ENCODE data around the gene SLX4.
A peak's percentile ranks its signal among the peaks of the same experiment; 100 is the strongest.

DNA sequence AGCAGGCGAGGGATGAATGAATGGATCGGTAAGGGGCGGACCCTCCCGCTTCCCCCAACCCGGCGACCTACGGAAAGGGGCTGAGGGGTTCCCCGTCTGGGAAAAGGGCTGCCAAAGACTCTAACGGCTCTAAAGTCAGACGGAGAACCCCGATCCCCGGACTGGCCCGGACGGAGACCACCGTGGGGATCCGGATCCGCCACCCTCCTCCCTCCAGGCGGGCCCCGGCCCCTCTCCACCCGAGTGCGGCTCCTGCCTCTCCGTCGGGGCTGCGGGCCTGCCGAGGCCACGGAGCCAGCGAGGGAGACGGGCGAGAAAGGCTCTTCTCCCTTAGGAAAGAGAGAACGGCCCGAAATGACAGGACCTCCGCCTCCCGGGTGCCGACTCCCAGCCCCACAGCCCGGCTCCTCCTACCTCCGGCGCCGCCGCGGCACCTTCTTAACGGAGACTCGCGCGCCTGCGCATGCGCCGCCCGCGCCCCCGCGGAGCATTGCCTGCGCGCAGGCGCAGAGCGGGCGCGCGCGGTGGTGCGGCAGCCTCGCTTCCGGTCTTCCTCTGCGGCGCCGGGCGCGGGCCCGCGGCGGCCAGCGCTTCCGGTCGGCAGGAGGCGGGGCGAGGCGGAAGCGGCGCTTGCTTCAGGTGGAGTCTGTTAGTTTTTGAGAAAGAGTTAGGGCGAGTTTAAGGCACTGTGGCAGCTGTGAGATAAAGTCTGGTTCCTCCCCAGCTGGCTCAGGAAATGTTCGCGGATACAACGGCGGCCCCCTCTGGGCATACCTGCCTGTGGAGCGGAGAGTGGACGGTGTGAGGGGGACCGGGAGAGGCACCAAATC, at the start of gene SLX4:
- no peak for TF ChIP-seq EZH2 (IDR thresholded peaks at IDR 0.05; ENCODE audit: borderline replicate concordance, low read depth, low read length, severe bottlenecking)
- TF ChIP-seq POLR2A (IDR thresholded peaks at IDR 0.05; ENCODE audit: low read depth, low read length) = peak; percentile 79
- TF ChIP-seq, protein P1, sequence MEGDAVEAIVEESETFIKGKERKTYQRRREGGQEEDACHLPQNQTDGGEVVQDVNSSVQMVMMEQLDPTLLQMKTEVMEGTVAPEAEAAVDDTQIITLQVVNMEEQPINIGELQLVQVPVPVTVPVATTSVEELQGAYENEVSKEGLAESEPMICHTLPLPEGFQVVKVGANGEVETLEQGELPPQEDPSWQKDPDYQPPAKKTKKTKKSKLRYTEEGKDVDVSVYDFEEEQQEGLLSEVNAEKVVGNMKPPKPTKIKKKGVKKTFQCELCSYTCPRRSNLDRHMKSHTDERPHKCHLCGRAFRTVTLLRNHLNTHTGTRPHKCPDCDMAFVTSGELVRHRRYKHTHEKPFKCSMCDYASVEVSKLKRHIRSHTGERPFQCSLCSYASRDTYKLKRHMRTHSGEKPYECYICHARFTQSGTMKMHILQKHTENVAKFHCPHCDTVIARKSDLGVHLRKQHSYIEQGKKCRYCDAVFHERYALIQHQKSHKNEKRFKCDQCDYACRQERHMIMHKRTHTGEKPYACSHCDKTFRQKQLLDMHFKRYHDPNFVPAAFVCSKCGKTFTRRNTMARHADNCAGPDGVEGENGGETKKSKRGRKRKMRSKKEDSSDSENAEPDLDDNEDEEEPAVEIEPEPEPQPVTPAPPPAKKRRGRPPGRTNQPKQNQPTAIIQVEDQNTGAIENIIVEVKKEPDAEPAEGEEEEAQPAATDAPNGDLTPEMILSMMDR (IDR thresholded peaks at IDR 0.05; ENCODE audit: extremely low read depth in 1 of 2, insufficient read depth in 1 of 2, low read depth in 1 of 2, low read length in 2 of 2) = no peak
- TF ChIP-seq, protein P2, sequence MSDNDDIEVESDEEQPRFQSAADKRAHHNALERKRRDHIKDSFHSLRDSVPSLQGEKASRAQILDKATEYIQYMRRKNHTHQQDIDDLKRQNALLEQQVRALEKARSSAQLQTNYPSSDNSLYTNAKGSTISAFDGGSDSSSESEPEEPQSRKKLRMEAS (IDR thresholded peaks at IDR 0.05; ENCODE audit: insufficient read depth, insufficient read length) = no peak
- TF ChIP-seq MYC (IDR thresholded peaks at IDR 0.05; ENCODE audit: low read depth, low read length) = no peak
